ENCODE data around the gene FGF12. TPM values are rescaled to one million over a fixed set of nuclear protein-coding genes. Genes with fewer than 3 reads are reported as not detected.

The FGF12 gene
- total RNA-seq, 1 experiment from 2014 or later: 0.51 TPM

GRCh38 chr3:192611411-192611810 is 115.9 kb downstream of the FGF12 start:
- CTCF ChIA-PET: no interaction called here
- POLR2A ChIA-PET: no interaction called here

GRCh38 chr3:192608726-192609600 is 118.4 kb downstream of the FGF12 start:
- ChIA-PET CTCF (interaction anchor here (0.6 kb wide), 1 partner anchor 843 kb away, joined by 6 read pairs; no protein-coding TSS in a partner anchor), POLR2A (no interaction called here)
- DNase-seq (ENCODE audit: low read depth, low spot score) (no peak), ATAC-seq (no peak)
- TF ChIP-seq TCF7L2 (IDR thresholded peaks at IDR 0.05; ENCODE audit: low read depth, low read length) (no peak), POLR2AphosphoS5 (IDR thresholded peaks at IDR 0.05; ENCODE audit: low read depth, low read length) (no peak), SIN3A (IDR thresholded peaks at IDR 0.05; ENCODE audit: borderline replicate concordance, insufficient read depth, low read depth, low read length) (no peak)
- TF ChIP-seq, protein P1, sequence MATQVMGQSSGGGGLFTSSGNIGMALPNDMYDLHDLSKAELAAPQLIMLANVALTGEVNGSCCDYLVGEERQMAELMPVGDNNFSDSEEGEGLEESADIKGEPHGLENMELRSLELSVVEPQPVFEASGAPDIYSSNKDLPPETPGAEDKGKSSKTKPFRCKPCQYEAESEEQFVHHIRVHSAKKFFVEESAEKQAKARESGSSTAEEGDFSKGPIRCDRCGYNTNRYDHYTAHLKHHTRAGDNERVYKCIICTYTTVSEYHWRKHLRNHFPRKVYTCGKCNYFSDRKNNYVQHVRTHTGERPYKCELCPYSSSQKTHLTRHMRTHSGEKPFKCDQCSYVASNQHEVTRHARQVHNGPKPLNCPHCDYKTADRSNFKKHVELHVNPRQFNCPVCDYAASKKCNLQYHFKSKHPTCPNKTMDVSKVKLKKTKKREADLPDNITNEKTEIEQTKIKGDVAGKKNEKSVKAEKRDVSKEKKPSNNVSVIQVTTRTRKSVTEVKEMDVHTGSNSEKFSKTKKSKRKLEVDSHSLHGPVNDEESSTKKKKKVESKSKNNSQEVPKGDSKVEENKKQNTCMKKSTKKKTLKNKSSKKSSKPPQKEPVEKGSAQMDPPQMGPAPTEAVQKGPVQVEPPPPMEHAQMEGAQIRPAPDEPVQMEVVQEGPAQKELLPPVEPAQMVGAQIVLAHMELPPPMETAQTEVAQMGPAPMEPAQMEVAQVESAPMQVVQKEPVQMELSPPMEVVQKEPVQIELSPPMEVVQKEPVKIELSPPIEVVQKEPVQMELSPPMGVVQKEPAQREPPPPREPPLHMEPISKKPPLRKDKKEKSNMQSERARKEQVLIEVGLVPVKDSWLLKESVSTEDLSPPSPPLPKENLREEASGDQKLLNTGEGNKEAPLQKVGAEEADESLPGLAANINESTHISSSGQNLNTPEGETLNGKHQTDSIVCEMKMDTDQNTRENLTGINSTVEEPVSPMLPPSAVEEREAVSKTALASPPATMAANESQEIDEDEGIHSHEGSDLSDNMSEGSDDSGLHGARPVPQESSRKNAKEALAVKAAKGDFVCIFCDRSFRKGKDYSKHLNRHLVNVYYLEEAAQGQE (IDR thresholded peaks at IDR 0.05; ENCODE audit: insufficient read depth in 1 of 2, low read depth in 2 of 2, low read length in 1 of 2): no peak
- TF ChIP-seq, protein P2, sequence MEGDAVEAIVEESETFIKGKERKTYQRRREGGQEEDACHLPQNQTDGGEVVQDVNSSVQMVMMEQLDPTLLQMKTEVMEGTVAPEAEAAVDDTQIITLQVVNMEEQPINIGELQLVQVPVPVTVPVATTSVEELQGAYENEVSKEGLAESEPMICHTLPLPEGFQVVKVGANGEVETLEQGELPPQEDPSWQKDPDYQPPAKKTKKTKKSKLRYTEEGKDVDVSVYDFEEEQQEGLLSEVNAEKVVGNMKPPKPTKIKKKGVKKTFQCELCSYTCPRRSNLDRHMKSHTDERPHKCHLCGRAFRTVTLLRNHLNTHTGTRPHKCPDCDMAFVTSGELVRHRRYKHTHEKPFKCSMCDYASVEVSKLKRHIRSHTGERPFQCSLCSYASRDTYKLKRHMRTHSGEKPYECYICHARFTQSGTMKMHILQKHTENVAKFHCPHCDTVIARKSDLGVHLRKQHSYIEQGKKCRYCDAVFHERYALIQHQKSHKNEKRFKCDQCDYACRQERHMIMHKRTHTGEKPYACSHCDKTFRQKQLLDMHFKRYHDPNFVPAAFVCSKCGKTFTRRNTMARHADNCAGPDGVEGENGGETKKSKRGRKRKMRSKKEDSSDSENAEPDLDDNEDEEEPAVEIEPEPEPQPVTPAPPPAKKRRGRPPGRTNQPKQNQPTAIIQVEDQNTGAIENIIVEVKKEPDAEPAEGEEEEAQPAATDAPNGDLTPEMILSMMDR (IDR thresholded peaks at IDR 0.05): no peak
- H3K4me1 ChIP-seq (ENCODE audit: control insufficient read depth, insufficient read depth, low read length): no peaks in the 10 kb centered on the region
- no peaks in the 10 kb centered on the region for H3K27me3 ChIP-seq (ENCODE audit: control insufficient read depth, insufficient read depth, low read length)
- H3K9me3 ChIP-seq (ENCODE audit: control insufficient read depth, insufficient read depth, low read depth, low read length): no peaks in the 10 kb centered on the region
- intact Hi-C loops (cut with micrococcal nuclease; ENCODE audit: unreplicated experiment) (no loop called here), in situ Hi-C loops (cut with HindIII; ENCODE audit: low pct_unique_long_range_greater_than_20kb, low sequenced_read_pairs) (no loop called here)
- BruUV-seq (replicated peaks): no TSS peak
- no peak overlapping the region for H3K27ac ChIP-seq (ENCODE audit: low read length)
- no peak overlapping the region for H3K4me3 ChIP-seq (ENCODE audit: low read depth in 2 of 2, low read length in 2 of 2)
- H3K36me3 ChIP-seq (ENCODE audit: control insufficient read depth, insufficient read depth, low read length): no peaks in the 10 kb centered on the region

More at GRCh38 chr3:192611411-192611810, 115.9 kb downstream of the FGF12 start:
- TF ChIP-seq, protein P1 (IDR thresholded peaks at IDR 0.05; ENCODE audit: insufficient read depth in 1 of 2, low read depth in 2 of 2, low read length in 1 of 2): no peak
- no TSS peak for BruUV-seq (replicated peaks)
- Histone ChIP-seq H3K4me1 (ENCODE audit: control insufficient read depth, insufficient read depth, low read length) (no peaks in the 10 kb centered on the region), H3K27me3 (ENCODE audit: control insufficient read depth, insufficient read depth, low read length) (no peaks in the 10 kb centered on the region), H3K9me3 (ENCODE audit: control insufficient read depth, insufficient read depth, low read depth, low read length) (no peaks in the 10 kb centered on the region), H3K36me3 (ENCODE audit: control insufficient read depth, insufficient read depth, low read length) (no peaks in the 10 kb centered on the region), H3K4me3 (ENCODE audit: low read depth in 2 of 2, low read length in 2 of 2) (no peak overlapping the region), H3K27ac (ENCODE audit: low read length) (no peak overlapping the region)
- no peak for DNase-seq (ENCODE audit: low read depth, low spot score)
- ATAC-seq: no peak
- intact Hi-C loops (cut with micrococcal nuclease; ENCODE audit: unreplicated experiment) (no loop called here), in situ Hi-C loops (cut with HindIII; ENCODE audit: low pct_unique_long_range_greater_than_20kb, low sequenced_read_pairs) (no loop called here)

All from Panc1 (cell line).